Measurements from ENCODE around the gene SERPINA6. TPM values are rescaled to one million over a fixed set of nuclear protein-coding genes. Genes with fewer than 3 reads are reported as not detected.

The SERPINA6 gene
- not detected in 2 replicates for total RNA-seq (ENCODE audit: low replicate concordance)

GRCh38 chr14:94322648-94323570 lies at the start of gene SERPINA6:
Gene SERPINA6, minus strand, starts transcription at chr14:94323336. Its CDS starts 8,688 bp downstream, at chr14:94314648.

GRCh38 chr14:94366146-94366915 lies 43.2 kb upstream of the SERPINA6 start, which contains the start of gene SERPINA2:
Gene SERPINA2, minus strand, starts transcription at chr14:94366698.

GRCh38 chr14:94292872-94293577 lies 30.1 kb downstream of the SERPINA6 start, which contains the start of gene SERPINA10:
Gene SERPINA10, minus strand, starts transcription at chr14:94293268. Its CDS starts 2,675 bp downstream, at chr14:94290593.

Other genes with a start within 250 kb of the SERPINA6 start
- 97.5 and 98.4 TPM in 2 replicates for gene DDX24, start 242.1 kb downstream of the SERPINA6 start, total RNA-seq (ENCODE audit: low replicate concordance)
- gene IFI27L1, start 242.0 kb downstream of the SERPINA6 start, total RNA-seq (ENCODE audit: low replicate concordance), result 17.4 and 40.3 TPM in 2 replicates
- 30.8 and 34.5 TPM in 2 replicates for gene IFI27, start 212.6 kb downstream of the SERPINA6 start, total RNA-seq (ENCODE audit: low replicate concordance)
- gene IFI27L2, start 193.7 kb downstream of the SERPINA6 start, total RNA-seq (ENCODE audit: low replicate concordance), result 184 and 406 TPM in 2 replicates
- 1.8 and 10.4 TPM in 2 replicates for gene PPP4R4, start 149.0 kb downstream of the SERPINA6 start, total RNA-seq (ENCODE audit: low replicate concordance)
- not detected in 2 replicates for gene SERPINA10, start 30.1 kb downstream of the SERPINA6 start, total RNA-seq (ENCODE audit: low replicate concordance)
- gene SERPINA2, start 43.4 kb upstream of the SERPINA6 start, total RNA-seq (ENCODE audit: low replicate concordance), result not detected in 2 replicates
- 0.08 TPM in 1 of 2 replicates, not detected in the other for gene SERPINA1, start 65.3 kb upstream of the SERPINA6 start, total RNA-seq (ENCODE audit: low replicate concordance)
- gene SERPINA11, start 129.5 kb upstream of the SERPINA6 start, total RNA-seq (ENCODE audit: low replicate concordance), result not detected in 2 replicates
- not detected in 2 replicates for gene SERPINA9, start 152.9 kb upstream of the SERPINA6 start, total RNA-seq (ENCODE audit: low replicate concordance)
- not detected in 2 replicates for gene SERPINA12, start 186.1 kb upstream of the SERPINA6 start, total RNA-seq (ENCODE audit: low replicate concordance)
- gene SERPINA4, start 238.1 kb upstream of the SERPINA6 start, total RNA-seq (ENCODE audit: low replicate concordance), result not detected in 2 replicates

Measured in smooth muscle cell of the coronary artery (primary cell).